H1 (cell line): ENCODE results near the gene FGFR2. TPM values are rescaled to one million over a fixed set of nuclear protein-coding genes. Genes with fewer than 3 reads are reported as not detected.

Experiments used
- CTCF ChIA-PET: fragments of 300-600 bp; sonication (Branson Sonifier 250); formaldehyde crosslinking; loops from one replicate; lab custom pipeline; 2021; ENCODE audit not compliant: partially characterized antibody; lab: Charles Lee
- POLR2A ChIA-PET: fragments of 300-600 bp; sonication (Branson Sonifier 250); formaldehyde crosslinking; loops from one replicate; lab custom pipeline; 2021; ENCODE audit warnings: inconsistent platforms; ENCODE audit not compliant: partially characterized antibody; lab: Charles Lee
- DNase-seq, 2 experiments: peaks; one replicate each; pipeline versions ENCODE4 v3.0.0 to v3.0.0-alpha.2; 2010 to 2022; ENCODE audit warnings: low spot score in 2 of 2, low read depth in 1 of 2, mixed read lengths in 1 of 2
- FAIRE-seq: peaks from 2 replicates; lab custom pipeline; 2011; peaks lifted over from hg19 to GRCh38; lab: Jason Lieb, UNC
- H2AFZ ChIP-seq: 2 replicates; pipeline ENCODE4 v1.8.1; 2012; ENCODE audit warnings: low read length, inconsistent platforms
- H2AK5ac ChIP-seq: 2 replicates; pipeline ENCODE4 v1.6.1; 2013; ENCODE audit warnings: low read depth, low read length
- H2BK120ac ChIP-seq: replicated peaks from 2 replicates; pipeline ENCODE3; 2013; ENCODE audit warnings: low read depth, low read length, inconsistent platforms
- H2BK12ac ChIP-seq: 2 replicates; pipeline ENCODE4 v1.6.1; 2013; ENCODE audit warnings: low read depth, low read length
- H2BK15ac ChIP-seq: 2 replicates; pipeline ENCODE4 v1.6.1; 2013; ENCODE audit warnings: low read length
- H2BK20ac ChIP-seq: 2 replicates; pipeline ENCODE4 v1.6.1; 2013; ENCODE audit warnings: low read length
- H2BK5ac ChIP-seq: 2 replicates; pipeline ENCODE4 v1.6.1; 2013; ENCODE audit warnings: low read depth, low read length
- H3K14ac ChIP-seq: 2 replicates; pipeline ENCODE4 v1.6.1; 2013; ENCODE audit warnings: inconsistent platforms; ENCODE audit not compliant: insufficient read length
- H3K18ac ChIP-seq: 2 replicates; pipeline ENCODE4 v1.6.1; 2013; ENCODE audit warnings: low read length; ENCODE audit errors: extremely low read depth
- H3K23ac ChIP-seq: 2 replicates; pipeline ENCODE4 v1.6.1; 2013; ENCODE audit warnings: inconsistent platforms; ENCODE audit not compliant: insufficient read length
- H3K23me2 ChIP-seq: 2 replicates; pipeline ENCODE4 v1.6.1; 2013; ENCODE audit warnings: low read depth, low read length
- H3K27ac ChIP-seq: 2 replicates; pipeline ENCODE4 v1.6.1; 2011; ENCODE audit warnings: low read depth, low read length, inconsistent platforms
- H3K27me3 ChIP-seq, 4 experiments: replicated peaks in 1 of 4; 1 replicate in 1 of 4; 2 replicates in 3 of 4; pipeline versions ENCODE4 v1.6.1 to v1.8.1; 2011 to 2013; ENCODE audit warnings: low read length in 3 of 4, mild to moderate bottlenecking in 3 of 4, inconsistent platforms in 2 of 4, mixed read lengths in 2 of 4, moderate library complexity in 1 of 4; ENCODE audit not compliant: control insufficient read depth in 3 of 4, insufficient read depth in 3 of 4; ENCODE audit errors: extremely low read depth in 1 of 4
- H3K36me3 ChIP-seq, 4 experiments: 2 replicates each; pipeline versions ENCODE4 v1.6.1 to v1.8.1; 2011 to 2013; ENCODE audit warnings: mild to moderate bottlenecking in 4 of 4, low read length in 3 of 4, moderate library complexity in 2 of 4, control low read depth in 1 of 4, inconsistent platforms in 1 of 4; ENCODE audit not compliant: insufficient read depth in 4 of 4, control insufficient read depth in 2 of 4
- H3K4ac ChIP-seq: replicated peaks from 2 replicates; pipeline ENCODE3; 2013; ENCODE audit warnings: low read length, low read depth, mixed read lengths, inconsistent platforms; ENCODE audit not compliant: insufficient read length
- H3K4me1 ChIP-seq, 4 experiments: replicated peaks in 1 of 4; 1 replicate in 1 of 4; 2 replicates in 3 of 4; pipeline versions ENCODE4 v1.6.1 to v1.8.1; 2011 to 2013; ENCODE audit warnings: low read length in 3 of 4, inconsistent platforms in 2 of 4, mixed read lengths in 1 of 4; ENCODE audit not compliant: insufficient read depth in 4 of 4, control insufficient read depth in 3 of 4
- H3K4me2 ChIP-seq, 2 experiments: 2 replicates each; pipeline versions ENCODE4 v1.6.1 to v1.8.1; 2011 to 2013; ENCODE audit warnings: low read depth in 2 of 2, low read length in 2 of 2, control low read depth in 1 of 2, inconsistent platforms in 1 of 2, mild to moderate bottlenecking in 1 of 2; ENCODE audit not compliant: insufficient read depth in 1 of 2
- H3K4me3 ChIP-seq, 4 experiments: fragments of 200-600, 300-600 bp in 1 of 4; sonication (generic), shearing (Covaris generic), sonication (Bioruptor Twin) in 1 of 4; 2 replicates each; pipeline versions ENCODE4 v1.5.1 to v1.8.1; 2011 to 2016; ENCODE audit warnings: low read length in 4 of 4, low read depth in 3 of 4, control low read depth in 2 of 4, inconsistent platforms in 2 of 4, mild to moderate bottlenecking in 2 of 4, mixed read lengths in 1 of 4, moderate library complexity in 1 of 4; ENCODE audit not compliant: insufficient read depth in 2 of 4; ENCODE audit errors: extremely low read depth in 1 of 4
- H3K56ac ChIP-seq: replicated peaks from 2 replicates; pipeline ENCODE3; 2013; ENCODE audit warnings: low read depth, mild to moderate bottlenecking, mixed read lengths, low read length, inconsistent platforms; ENCODE audit not compliant: insufficient read length
- H3K79me1 ChIP-seq: 2 replicates; pipeline ENCODE4 v1.6.1; 2013; ENCODE audit warnings: low read depth, low read length, control low read depth
- H3K79me2 ChIP-seq, 2 experiments: 2 replicates each; pipeline versions ENCODE4 v1.6.1 to v1.8.1; 2012 to 2013; ENCODE audit warnings: low read length in 2 of 2, mild to moderate bottlenecking in 2 of 2, inconsistent platforms in 1 of 2; ENCODE audit not compliant: insufficient read depth in 2 of 2, control insufficient read depth in 1 of 2
- H3K9ac ChIP-seq, 4 experiments: replicated peaks in 1 of 4; 1 replicate in 1 of 4; 2 replicates in 3 of 4; pipeline versions ENCODE4 v1.6.1 to v1.8.1; 2011 to 2013; ENCODE audit warnings: low read depth in 3 of 4, low read length in 3 of 4, control low read depth in 2 of 4, mild to moderate bottlenecking in 2 of 4, moderate library complexity in 2 of 4, inconsistent platforms in 1 of 4; ENCODE audit errors: extremely low read depth in 1 of 4
- H3K9me3 ChIP-seq, 2 experiments: 2 replicates each; pipeline versions ENCODE4 v1.6.1 to v1.8.1; 2012 to 2013; ENCODE audit warnings: mild to moderate bottlenecking in 2 of 2, moderate library complexity in 2 of 2, control low read depth in 1 of 2, inconsistent platforms in 1 of 2, low read depth in 1 of 2, low read length in 1 of 2, mixed read lengths in 1 of 2; ENCODE audit not compliant: insufficient read depth in 2 of 2
- H4K20me1 ChIP-seq, 2 experiments: replicated peaks in 1 of 2; 2 replicates each; pipeline versions ENCODE3 to v1.8.1; 2011 to 2013; ENCODE audit warnings: inconsistent platforms in 2 of 2, low read length in 2 of 2, mild to moderate bottlenecking in 1 of 2; ENCODE audit not compliant: insufficient read depth in 2 of 2, control insufficient read depth in 1 of 2
- H4K5ac ChIP-seq: 2 replicates; pipeline ENCODE4 v1.6.1; 2013; ENCODE audit warnings: low read length, low read depth, mixed read lengths, inconsistent platforms; ENCODE audit not compliant: insufficient read length
- H4K8ac ChIP-seq: 2 replicates; pipeline ENCODE4 v1.8.0; 2013; ENCODE audit warnings: mild to moderate bottlenecking, moderate library complexity, low read length, inconsistent platforms; ENCODE audit not compliant: insufficient read depth; ENCODE audit errors: extremely low read depth
- H4K91ac ChIP-seq: replicated peaks from 2 replicates; pipeline ENCODE3; 2013; ENCODE audit warnings: low read length, mixed read lengths, inconsistent platforms; ENCODE audit not compliant: insufficient read length
- CTCF ChIP-seq, 3 experiments: IDR thresholded peaks; 1 replicate in 2 of 3; 2 replicates in 1 of 3; pipeline versions ENCODE4 v1.5.1 to v1.6.1; 2011; ENCODE audit warnings: low read length in 3 of 3, mild to moderate bottlenecking in 3 of 3, inconsistent platforms in 2 of 3, low read depth in 1 of 3, moderate library complexity in 1 of 3; ENCODE audit not compliant: insufficient read depth in 1 of 3; ENCODE audit errors: control extremely low read depth in 1 of 3
- SUZ12 ChIP-seq: fragments of 200-600 bp; sonication (generic); IDR thresholded peaks from 2 replicates; pipeline ENCODE4 v1.6.1; 2012; ENCODE audit warnings: mild to moderate bottlenecking, inconsistent platforms, low read length, moderate library complexity, mixed read lengths
- WGBS, 2 experiments: shearing (Covaris generic) in 1 of 2; methylation state at CpG; one replicate each; pipeline versions ENCODE4 v1.1.6 to v1.1.7; 2013 to 2015; ENCODE audit warnings: low lambda C conversion rate in 2 of 2, mixed read lengths in 2 of 2, inconsistent platforms in 1 of 2, low coverage in 1 of 2, missing lambda C conversion rate in 1 of 2; ENCODE audit not compliant: insufficient replicate concordance in 2 of 2, insufficient coverage in 1 of 2, insufficient read length in 1 of 2; ENCODE audit errors: extremely low coverage in 1 of 2, missing lambda C conversion rate in 1 of 2; 5-methylcytosine and 5-hydroxymethylcytosine counted together
- polyA plus RNA-seq, 7 experiments: library from polyadenylated mRNA; depleted of rRNA in 3 of 7; stranded (reverse) in 5 of 7; unstranded in 2 of 7; fragments of >200 nt in 5 of 7; fragments of 200-250 nt in 2 of 7; gene quantifications; 1 replicate in 5 of 7; 2 replicates in 1 of 7; 4 replicates in 1 of 7; pipeline versions ENCODE4 v1.2.1 to v1.2.3, GENCODE V29; 2011 to 2013; ENCODE audit warnings: missing spikeins in 2 of 7, mixed read lengths in 2 of 7
- total RNA-seq: library from RNA; stranded (reverse); fragmentation: NEBNext Ultra II Directional; extraction: Animal tissue kit (Norgen Biotek cat#: 25700); gene quantifications from 2 replicates; pipeline ENCODE4 v1.2.1, GENCODE V29; 2021

Gene FGFR2
- total and polyA plus RNA-seq, 2 of the 8 experiments (the other 6 are each of a cell fraction or from before 2014, with no cell fraction given), result 50.2 to 81.2 TPM

- no peak overlapping the region for H3K9ac ChIP-seq
- FAIRE-seq (no peak), DNase-seq (no peak)
- no peak overlapping the region for H3K4me2 ChIP-seq
- H3K79me2 ChIP-seq, result peaks cover 73 to 99% of the 10 kb centered on the region in 2 experiments
- H4K20me1 ChIP-seq, result peaks cover 41 to 55% of the 10 kb centered on the region in 2 experiments
- no peak overlapping the region for H2BK12ac ChIP-seq
- H4K8ac ChIP-seq, result no peak overlapping the region
- H3K4me1 ChIP-seq, result peaks cover 7 to 41% (median 19%) of the 10 kb centered on the region in 4 experiments
- H3K9me3 ChIP-seq, result no peaks in the 10 kb centered on the region
- H4K91ac ChIP-seq, result no peak overlapping the region
- peaks cover 2% of the 10 kb centered on the region; the same call in 1 of the 2 replicates for H3K23me2 ChIP-seq
- H3K4ac ChIP-seq, result no peak overlapping the region
- H2BK120ac ChIP-seq, result no peak overlapping the region
- no peak overlapping the region for H2BK15ac ChIP-seq
- ChIA-PET CTCF (no interaction called here), POLR2A (interaction anchor here (1.1 to 6.3 kb wide), 3 partner anchors 8 to 19 kb away, joined by 3 to 42 read pairs (median 4); no protein-coding TSS in a partner anchor)
- no peak overlapping the region for H3K14ac ChIP-seq
- H2AK5ac ChIP-seq, result no peak overlapping the region
- H2BK20ac ChIP-seq, result no peak overlapping the region
- no peak overlapping the region for H3K4me3 ChIP-seq
- no peaks in the 10 kb centered on the region for H3K27me3 ChIP-seq
- H2BK5ac ChIP-seq, result no peak overlapping the region
- H2AFZ ChIP-seq, result no peak overlapping the region
- H3K79me1 ChIP-seq, result peaks cover 11% of the 10 kb centered on the region; the same call in 1 of the 2 replicates
- TF ChIP-seq SUZ12 (no peak), CTCF (IDR thresholded peaks at IDR 0.05; ENCODE audit: control extremely low read depth in 1 of 3, insufficient read depth in 1 of 3, low read depth in 1 of 3, low read length in 3 of 3) (no peak)
- H3K23ac ChIP-seq, result no peak overlapping the region
- peaks cover 6 to 70% (median 22%) of the 10 kb centered on the region in 4 experiments for H3K36me3 ChIP-seq
- 87% methylated on average over 3 of the region's 3 CpGs; no CpG with 5 or more reads in 1 of the 2 experiments for WGBS, 2 experiments
- H3K27ac ChIP-seq, result no peak overlapping the region
- no peak overlapping the region for H4K5ac ChIP-seq
- no peak overlapping the region for H3K18ac ChIP-seq
- H3K56ac ChIP-seq, result no peak overlapping the region
Measured at GRCh38 chr10:121589553-121589952, 8.7 kb downstream of the FGFR2 start.
